Stimulated activated CD4-positive, alpha-beta T cell treated with anti-CD3 and anti-CD28 coated beads, TNF-alpha, amount 100 ng/mL, for 1 hour (primary cell): ENCODE measurements around the gene OR3A2.
"Not testable (repeated sequence)": the region's sequence is repeated elsewhere in the genome, so short reads cannot be mapped to it uniquely, and the experiment has no call there.

ENCODE experiments used
- DNase-seq, 3 donors: peaks; one replicate each; pipeline ENCODE4 v3.0.0-alpha.2; 2020; ENCODE audit warnings: low read depth in 3 of 3, low spot score in 1 of 3

OR3A2 gene

DNA sequence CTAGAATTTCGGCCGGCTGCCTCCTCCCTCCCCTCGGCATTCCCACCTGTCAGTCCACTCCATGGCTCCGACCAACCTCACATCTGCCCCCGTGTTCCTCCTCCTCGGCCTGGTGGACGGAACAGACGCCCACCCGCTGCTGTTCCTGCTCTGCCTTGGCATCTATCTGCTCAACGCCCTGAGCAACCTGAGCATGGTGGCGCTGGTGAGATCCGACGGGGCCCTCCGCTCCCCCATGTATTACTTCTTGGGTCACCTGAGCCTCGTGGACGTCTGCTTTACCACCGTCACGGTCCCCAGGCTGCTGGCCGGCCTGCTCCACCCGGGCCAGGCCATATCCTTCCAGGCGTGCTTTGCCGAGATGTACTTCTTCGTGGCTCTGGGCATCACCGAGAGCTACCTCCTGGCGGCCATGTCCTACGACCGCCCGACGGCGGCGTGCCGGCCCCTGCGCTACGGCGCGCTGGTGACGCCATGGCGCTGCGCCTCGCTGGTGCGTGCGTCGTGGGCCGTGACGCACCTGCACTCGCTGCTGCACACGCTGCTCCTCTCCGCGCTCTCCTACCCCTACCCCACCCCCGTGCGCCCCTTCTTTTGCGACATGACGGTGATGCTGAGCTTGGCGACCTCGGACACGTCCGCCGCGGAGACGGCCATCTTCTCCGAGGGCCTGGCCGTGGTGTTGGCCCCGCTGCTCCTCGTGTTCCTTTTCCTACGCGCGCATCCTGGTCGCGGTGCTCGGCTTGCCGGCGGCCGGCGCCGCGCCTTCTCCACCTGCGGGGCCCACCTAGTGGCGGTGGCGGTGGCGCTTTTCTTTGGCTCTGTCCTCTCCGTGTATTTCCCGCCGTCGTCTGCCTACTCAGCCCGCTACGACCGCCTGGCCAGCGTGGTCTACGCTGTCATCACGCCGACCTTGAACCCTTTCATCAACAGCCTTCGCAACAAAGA lies at the start of gene OR3A2:
OR3A2 (minus strand) TSS at position 440 of the 948 bp plus-strand sequence.
- no peak for DNase-seq

DNA sequence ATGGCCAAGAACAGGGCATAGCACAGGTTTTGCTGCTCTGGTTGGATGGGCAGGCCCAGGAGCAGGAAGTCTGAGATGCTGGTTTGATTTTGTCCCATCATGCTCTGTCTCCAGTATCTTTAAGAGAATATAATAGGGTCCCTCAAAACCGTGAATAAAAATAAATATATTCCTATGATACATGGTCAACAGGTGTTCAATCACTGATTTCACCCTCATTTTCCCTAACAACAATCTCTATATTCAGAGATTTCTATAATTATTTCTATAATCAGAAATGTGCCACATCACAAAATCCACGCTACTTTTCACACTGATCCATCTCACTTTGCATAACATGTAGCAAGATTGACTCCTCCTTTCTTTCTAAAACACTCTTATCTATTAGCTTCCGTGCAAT lies 47.6 kb upstream of the OR3A2 start, which contains the start of gene OR1E2:
OR1E2 (minus strand) TSS at position 101 of the 400 bp plus-strand sequence; CDS start at position 101, 0 bp downstream.
- DNase-seq = no peak

DNA sequence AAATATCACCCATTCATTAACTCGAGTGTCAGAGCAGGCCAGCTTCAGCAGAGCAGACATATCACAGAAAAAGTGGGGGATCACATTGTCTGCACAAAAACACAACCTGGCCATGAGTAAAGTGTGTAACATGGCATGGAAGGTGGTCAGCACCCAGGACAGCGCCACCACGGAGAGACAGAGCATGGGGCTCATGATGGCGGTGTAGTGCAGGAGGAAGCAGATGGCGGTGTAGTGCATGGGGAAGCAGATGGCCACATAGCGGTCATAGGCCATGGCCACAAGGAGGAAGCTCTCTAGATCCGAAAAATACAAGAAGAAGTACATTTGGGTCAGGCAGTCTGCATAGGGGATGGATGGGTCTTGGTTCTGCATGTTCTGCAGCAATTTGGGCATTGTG lies 47.1 kb upstream of the OR3A2 start:
- peak in 1 of 3 donors; percentile 3 for DNase-seq

- no peak for DNase-seq
These were observed 32.1 kb upstream of the OR3A2 start for GRCh38 chr17:3418222-3418621.

- DNase-seq = no peak
These were observed 29.5 kb upstream of the OR3A2 start for GRCh38 chr17:3415610-3416009.

GRCh38 chr17:3412216-3412615 lies 26.1 kb upstream of the OR3A2 start:
- not testable (repeated sequence) for DNase-seq

- no peak for DNase-seq
These were observed 25.0 kb upstream of the OR3A2 start, which contains the start of gene OR3A3 for GRCh38 chr17:3411070-3411469. Gene OR3A3 (plus strand): TSS chr17:3411370.

GRCh38 chr17:3403856-3404255 lies 17.7 kb upstream of the OR3A2 start:
- not testable (repeated sequence) for DNase-seq

DNA sequence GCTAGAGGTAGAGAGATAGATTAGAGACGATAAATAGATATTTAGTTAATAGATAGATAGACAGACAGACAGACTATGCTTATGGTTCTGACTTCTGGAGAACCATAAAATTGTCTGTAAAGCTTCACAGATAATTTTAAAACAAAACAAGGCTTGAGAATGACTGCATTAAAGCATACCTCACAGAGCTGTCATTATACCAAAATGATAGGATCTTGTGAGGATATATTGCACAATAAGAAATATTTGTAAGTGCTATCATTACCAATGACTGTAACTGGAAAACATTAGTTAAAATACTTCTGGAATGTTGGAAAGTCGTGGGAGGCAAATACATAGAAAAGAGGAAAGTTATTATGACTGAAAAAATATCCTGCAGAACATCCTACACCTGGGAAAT lies 15.7 kb upstream of the OR3A2 start:
- DNase-seq = no peak

DNA sequence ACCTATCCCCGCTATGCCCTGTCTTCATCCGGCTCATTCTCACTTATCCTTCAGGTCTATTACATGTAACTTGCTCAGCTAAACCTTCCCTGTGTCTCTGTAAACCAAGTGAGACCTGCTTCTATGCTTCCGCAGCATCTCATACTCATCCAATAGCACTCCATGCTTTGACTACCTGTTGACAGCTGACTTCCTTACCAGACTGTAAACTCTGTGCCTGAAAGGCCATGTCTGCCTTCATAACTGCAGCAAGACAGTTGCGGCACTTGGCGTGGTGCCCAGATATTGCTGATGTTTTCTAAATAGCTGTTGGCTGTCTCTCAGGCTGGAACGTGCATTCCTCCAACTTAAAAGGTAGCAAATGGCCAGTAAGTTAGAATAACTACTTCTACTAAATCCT lies 13.9 kb upstream of the OR3A2 start:
- DNase-seq = no peak

- DNase-seq = no peak
These were observed 12.2 kb upstream of the OR3A2 start, which contains the start of gene OR1E1 for GRCh38 chr17:3398310-3398709. Gene OR1E1 (minus strand): TSS chr17:3398410. CDS start chr17:3398410, 0 bp downstream.

- not testable (repeated sequence) for DNase-seq
These were observed 11.7 kb upstream of the OR3A2 start for GRCh38 chr17:3397801-3398200.

DNA sequence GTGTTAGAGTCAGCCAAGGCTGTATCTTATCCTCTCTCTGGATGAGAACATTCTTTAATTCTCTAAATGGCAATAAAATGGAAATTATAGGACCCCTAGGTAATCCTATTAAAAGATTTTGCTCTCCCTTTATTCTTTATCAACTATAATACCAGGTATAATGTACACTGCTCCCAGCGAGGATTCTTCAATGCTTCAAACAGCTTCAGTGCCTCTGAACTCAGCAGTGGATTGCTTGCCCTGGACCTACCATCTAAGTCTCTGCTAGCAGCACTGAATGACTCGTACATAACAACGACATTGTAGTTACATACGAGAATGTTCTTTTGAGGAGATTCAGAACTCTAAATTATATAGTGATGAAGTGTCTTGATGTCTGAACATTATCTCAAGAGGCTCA lies 3.7 kb upstream of the OR3A2 start:
- no peak for DNase-seq

DNA sequence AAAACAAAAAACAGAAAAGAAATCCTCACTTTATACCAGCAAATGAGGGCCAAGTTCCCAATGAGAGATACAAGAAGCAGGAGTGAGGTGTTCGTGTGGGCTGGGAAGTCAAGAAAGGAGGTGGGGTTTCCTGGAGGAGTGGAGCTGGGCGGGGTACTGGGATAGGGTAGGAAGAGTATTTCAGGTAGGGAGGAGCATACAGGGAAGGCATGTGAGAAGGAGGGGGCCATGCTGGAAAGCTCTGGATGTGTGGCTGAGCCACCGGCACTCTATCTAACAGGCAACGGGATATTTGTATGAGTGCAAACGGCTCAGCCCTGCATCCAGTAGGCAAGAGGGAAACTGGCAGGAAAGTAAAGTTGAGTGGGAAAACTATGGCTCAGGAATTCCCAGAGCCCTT lies 4.2 kb downstream of the OR3A2 start:
- no peak for DNase-seq

- no peak for DNase-seq
These were observed 7.8 kb downstream of the OR3A2 start for GRCh38 chr17:3378321-3378720.

DNA sequence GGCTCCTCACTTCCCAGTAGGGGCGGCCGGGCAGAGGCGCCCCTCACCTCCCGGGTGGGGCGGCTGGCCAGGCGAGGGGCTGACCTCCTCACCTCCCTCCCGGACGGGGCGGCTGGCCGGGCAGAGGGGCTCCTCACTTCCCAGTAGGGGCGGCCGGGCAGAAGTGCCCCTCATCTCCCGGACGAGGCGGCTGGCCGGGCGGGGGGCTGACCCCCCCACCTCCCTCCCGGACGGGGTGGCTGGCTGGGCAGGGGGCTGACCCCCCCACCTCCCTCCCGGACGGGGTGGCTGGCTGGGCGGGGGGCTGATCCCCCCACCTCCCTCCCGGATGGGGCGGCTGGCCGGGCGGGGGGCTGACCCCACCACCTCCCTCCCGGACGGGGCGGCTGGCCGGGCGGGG lies 14.9 kb downstream of the OR3A2 start:
- DNase-seq = not testable (repeated sequence)

DNA sequence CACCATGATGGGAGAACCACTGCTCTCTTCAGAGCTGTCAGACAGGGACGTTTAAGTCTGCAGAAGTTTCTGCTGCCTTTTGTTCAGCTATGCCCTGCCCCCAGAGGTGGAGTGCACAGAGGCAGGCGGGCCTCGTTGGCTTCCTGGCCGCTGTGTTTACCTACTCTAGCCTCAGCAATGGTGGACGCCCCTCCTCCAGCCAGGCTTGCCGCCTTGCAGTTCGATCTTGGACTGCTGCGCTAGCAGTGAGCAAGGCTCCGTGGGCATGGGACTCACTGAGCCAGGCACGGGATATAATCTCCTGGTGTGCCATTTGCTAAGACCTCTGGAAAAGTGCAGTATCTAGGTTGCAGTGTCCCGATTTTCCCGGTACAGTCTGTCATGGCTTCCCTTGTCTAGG lies 43.3 kb downstream of the OR3A2 start:
- not testable (repeated sequence) for DNase-seq

DNA sequence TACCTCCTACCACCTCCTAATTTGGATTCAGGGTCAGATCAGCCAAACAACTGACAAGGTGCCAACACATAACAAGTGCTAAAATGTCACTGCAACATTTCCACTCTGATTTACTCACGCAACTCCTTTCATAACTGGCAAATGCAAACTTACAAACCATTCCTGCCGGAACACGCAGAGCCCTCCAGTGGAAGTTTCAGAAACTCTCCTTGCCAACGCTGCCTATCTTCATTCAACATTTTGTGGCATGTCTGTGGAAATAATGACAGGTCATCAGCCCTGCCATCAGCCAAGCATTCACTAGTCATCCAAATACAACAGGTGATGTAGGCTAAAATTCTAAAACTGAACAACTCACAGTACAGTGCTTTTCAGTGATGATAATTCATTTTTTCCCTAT lies 50.2 kb downstream of the OR3A2 start:
- no peak for DNase-seq

GRCh38 chr17:3318336-3318735 lies 67.8 kb downstream of the OR3A2 start:
- DNase-seq = no peak

- DNase-seq = no peak
These were observed 69.3 kb downstream of the OR3A2 start for GRCh38 chr17:3316836-3317235.

DNA sequence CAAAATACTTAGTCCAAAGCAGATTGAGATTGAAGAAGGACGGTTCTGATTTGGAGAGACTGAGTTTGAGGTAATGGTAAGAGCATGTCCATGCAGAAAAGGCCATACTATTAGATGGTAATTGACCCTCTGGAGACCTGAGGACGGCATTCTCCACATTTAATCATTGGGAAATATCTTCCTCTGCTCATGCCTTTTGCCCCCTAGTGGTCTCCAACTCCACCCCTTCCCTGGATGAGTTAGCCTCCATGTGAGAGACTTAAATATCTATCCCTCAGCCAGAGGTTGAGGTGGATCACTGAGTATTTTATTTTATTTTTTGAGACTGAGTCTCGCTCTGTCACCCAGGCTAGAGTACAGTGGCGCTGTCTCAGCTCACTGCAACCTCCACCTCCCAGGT lies 77.5 kb downstream of the OR3A2 start:
- DNase-seq = no peak

DNA sequence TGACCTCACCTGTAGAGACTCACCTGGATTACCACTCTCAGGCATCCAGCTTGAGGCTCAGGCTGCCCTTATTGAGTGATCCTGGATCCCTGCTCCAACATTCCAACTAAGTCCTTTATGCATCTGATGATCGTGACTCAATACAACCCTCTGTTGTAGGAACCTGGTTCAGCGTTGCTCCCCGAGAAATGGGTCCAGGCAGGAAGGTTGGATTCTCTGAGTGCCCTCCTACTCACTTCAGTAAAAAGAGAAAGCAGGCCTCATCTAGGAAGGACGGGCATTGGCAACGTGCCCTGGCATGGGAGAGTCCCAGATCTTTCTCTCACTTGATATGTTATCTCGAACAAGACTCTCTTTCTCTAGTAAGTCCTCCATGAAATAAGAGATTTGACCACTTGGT lies 87.8 kb downstream of the OR3A2 start, which contains the start of gene OR3A1:
OR3A1 (minus strand) TSS at position 101 of the 400 bp plus-strand sequence. CDS start 5,778 bp downstream, outside the sequence.
- DNase-seq = no peak
